Measurements from ENCODE around the gene ZNF335.
A peak's percentile ranks its signal among the peaks of the same experiment; 100 is the strongest.

ZNF335 gene

GRCh38 chr20:46013829-46014516, 42.0 kb upstream of the ZNF335 start:
- peak; percentile 63 for TF ChIP-seq CTCF (conservative IDR thresholded peaks at IDR 0.05; ENCODE audit: low read length)
- peak; percentile 15 for DNase-seq (ENCODE audit: low read depth)
- no peak overlapping the region for H3K4me3 ChIP-seq (ENCODE audit: low read length)

GRCh38 chr20:46013322-46013828, 41.4 kb upstream of the ZNF335 start:
- TF ChIP-seq CTCF (conservative IDR thresholded peaks at IDR 0.05; ENCODE audit: low read length) = no peak
- no peak overlapping the region for H3K4me3 ChIP-seq (ENCODE audit: low read length)
- DNase-seq (ENCODE audit: low read depth) = no peak

GRCh38 chr20:46012921-46013320, 40.9 kb upstream of the ZNF335 start:
- DNase-seq (ENCODE audit: low read depth) = no peak
- TF ChIP-seq CTCF (conservative IDR thresholded peaks at IDR 0.05; ENCODE audit: low read length) = no peak
- no peak overlapping the region for H3K4me3 ChIP-seq (ENCODE audit: low read length)

- peak; percentile 10 for DNase-seq (ENCODE audit: low read depth)
- TF ChIP-seq CTCF (conservative IDR thresholded peaks at IDR 0.05; ENCODE audit: low read length) = 0 out of 2 replicates have a peak, but pooled peaks have one; percentile 9
- H3K4me3 ChIP-seq (ENCODE audit: low read length) = no peak overlapping the region
These were observed 39.9 kb upstream of the ZNF335 start for GRCh38 chr20:46011631-46012482.

GRCh38 chr20:46010491-46011391, 38.7 kb upstream of the ZNF335 start:
- no peak for TF ChIP-seq CTCF (conservative IDR thresholded peaks at IDR 0.05; ENCODE audit: low read length)
- no peak overlapping the region for H3K4me3 ChIP-seq (ENCODE audit: low read length)

GRCh38 chr20:46009816-46010215, 37.8 kb upstream of the ZNF335 start:
- no peak for TF ChIP-seq CTCF (conservative IDR thresholded peaks at IDR 0.05; ENCODE audit: low read length)
- DNase-seq (ENCODE audit: low read depth) = no peak
- no peak overlapping the region for H3K4me3 ChIP-seq (ENCODE audit: low read length)

More at GRCh38 chr20:46010491-46011391, 38.7 kb upstream of the ZNF335 start:
- DNase-seq (ENCODE audit: low read depth) = no peak
